Measurements from ENCODE around the gene PPP1R14B.

The PPP1R14B gene

DNA sequence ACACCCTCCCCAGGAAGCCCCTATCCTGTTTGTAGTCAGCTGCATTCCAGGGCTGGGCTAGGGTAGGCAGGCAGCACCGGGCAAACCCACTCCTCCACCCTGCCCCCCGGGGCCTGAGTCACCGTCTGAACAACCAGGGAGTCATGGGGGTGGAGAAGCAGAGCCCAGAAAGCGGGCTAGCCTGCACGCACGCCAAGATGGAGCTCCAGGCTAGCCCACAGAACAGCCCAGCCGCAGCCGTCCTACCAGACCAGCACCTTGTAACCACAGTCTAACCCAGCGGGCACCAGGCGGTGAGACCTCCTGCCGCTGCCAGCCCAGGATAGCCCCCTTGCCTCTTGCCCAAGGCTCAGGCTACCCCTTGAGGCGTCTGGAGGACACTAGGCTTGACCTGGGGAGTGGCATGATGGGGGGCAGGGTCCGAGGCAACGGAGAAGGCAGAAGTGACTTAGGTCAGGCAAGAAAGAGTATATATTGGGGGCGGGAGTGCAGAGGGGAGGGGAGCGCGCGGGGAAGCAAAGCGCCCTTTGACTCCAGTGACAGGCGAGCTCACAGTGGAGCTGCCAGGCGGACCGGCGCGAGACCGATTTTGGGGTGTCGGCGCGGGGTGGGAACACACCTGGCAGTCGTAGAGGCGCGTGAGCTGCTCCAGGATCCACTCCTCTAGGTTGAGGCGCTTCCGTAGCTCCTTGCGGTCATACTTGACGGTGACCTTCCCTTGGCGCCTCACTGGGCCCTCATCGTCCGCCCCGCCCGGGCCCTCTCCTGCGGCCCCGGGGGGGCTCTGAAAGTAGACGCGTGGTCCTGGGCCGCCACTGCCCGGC, 734 bp downstream of the PPP1R14B start:
- Histone ChIP-seq H3K27ac (ENCODE audit: low read depth in 2 of 2, low read length in 2 of 2) (peak overlapping the region; percentile 93), H3K4me1 (ENCODE audit: control insufficient read depth in 2 of 2, insufficient read depth in 2 of 2, low read length in 2 of 2) (peaks cover 36 to 41% of the 10 kb centered on the region in 2 donors), H3K4me3 (ENCODE audit: low read length in 2 of 2) (peak overlapping the region; percentile 91), H3K9ac (ENCODE audit: low read depth in 1 of 2, low read length in 2 of 2) (peak overlapping the region; percentile 84), H3K9me3 (ENCODE audit: control insufficient read depth in 2 of 2, low read length in 2 of 2) (no peaks in the 10 kb centered on the region), H3K36me3 (ENCODE audit: control insufficient read depth in 2 of 2, insufficient read depth in 2 of 2, low read length in 2 of 2) (peaks cover 7 to 8% of the 10 kb centered on the region in 2 donors), H3K27me3 (ENCODE audit: control insufficient read depth in 2 of 2, insufficient read depth in 2 of 2, low read length in 2 of 2) (no peaks in the 10 kb centered on the region)

DNA sequence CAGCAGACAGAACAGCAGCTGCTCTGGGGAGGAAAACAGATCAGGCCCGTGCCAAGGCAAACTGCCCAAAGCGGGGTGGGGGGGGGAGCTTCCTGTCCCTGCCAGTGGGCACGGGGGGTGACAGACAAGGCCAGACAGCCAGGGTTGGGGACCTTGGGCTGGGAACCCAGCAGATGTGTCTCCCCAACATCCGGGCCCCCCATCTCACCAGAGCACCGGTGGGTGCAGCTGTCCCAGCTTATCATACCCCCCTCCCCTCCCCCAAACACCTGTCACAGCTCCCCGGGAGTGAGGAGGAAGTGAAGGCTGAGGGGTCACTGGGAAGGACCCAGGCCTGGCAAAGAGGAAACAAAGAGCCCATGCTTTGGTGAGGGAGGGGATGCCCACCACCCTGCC, 1.3 kb downstream of the PPP1R14B start:
- Histone ChIP-seq H3K27ac (ENCODE audit: low read depth in 2 of 2, low read length in 2 of 2) (peak overlapping the region; percentile 93), H3K27me3 (ENCODE audit: control insufficient read depth in 2 of 2, insufficient read depth in 2 of 2, low read length in 2 of 2) (no peaks in the 10 kb centered on the region), H3K36me3 (ENCODE audit: control insufficient read depth in 2 of 2, insufficient read depth in 2 of 2, low read length in 2 of 2) (peaks cover 7 to 8% of the 10 kb centered on the region in 2 donors), H3K4me1 (ENCODE audit: control insufficient read depth in 2 of 2, insufficient read depth in 2 of 2, low read length in 2 of 2) (peaks cover 32 to 39% of the 10 kb centered on the region in 2 donors), H3K9ac (ENCODE audit: low read depth in 1 of 2, low read length in 2 of 2) (peak overlapping the region; percentile 84), H3K4me3 (ENCODE audit: low read length in 2 of 2) (peak overlapping the region; percentile 91), H3K9me3 (ENCODE audit: control insufficient read depth in 2 of 2, low read length in 2 of 2) (no peaks in the 10 kb centered on the region)

DNA sequence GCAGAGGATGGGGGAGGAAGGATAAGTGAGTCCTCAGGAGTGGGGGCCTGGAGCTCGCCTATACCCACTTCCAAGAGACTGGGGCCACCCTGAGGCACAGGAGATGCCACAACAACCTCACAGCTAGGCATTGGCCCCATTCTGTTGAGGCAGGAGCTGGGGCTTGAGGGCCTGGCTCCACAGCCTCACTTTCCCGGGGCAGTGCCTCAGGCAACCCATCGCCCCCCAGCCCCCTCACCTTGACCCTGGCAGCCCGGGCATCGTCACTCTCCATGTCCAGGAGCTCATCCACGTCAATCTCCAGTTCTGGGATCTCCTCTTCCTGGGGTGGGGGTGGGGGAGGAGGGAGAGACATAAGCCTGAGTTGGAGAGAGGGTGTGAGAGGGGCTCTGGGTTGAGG, 1.8 kb downstream of the PPP1R14B start:
- H3K27me3 ChIP-seq (ENCODE audit: control insufficient read depth in 2 of 2, insufficient read depth in 2 of 2, low read length in 2 of 2), result no peaks in the 10 kb centered on the region
- H3K4me1 ChIP-seq (ENCODE audit: control insufficient read depth in 2 of 2, insufficient read depth in 2 of 2, low read length in 2 of 2), result peaks cover 37 to 43% of the 10 kb centered on the region in 2 donors
- H3K9ac ChIP-seq (ENCODE audit: low read depth in 1 of 2, low read length in 2 of 2), result peak overlapping the region; percentile 84
- H3K9me3 ChIP-seq (ENCODE audit: control insufficient read depth in 2 of 2, low read length in 2 of 2), result no peaks in the 10 kb centered on the region
- peaks cover 7 to 8% of the 10 kb centered on the region in 2 donors for H3K36me3 ChIP-seq (ENCODE audit: control insufficient read depth in 2 of 2, insufficient read depth in 2 of 2, low read length in 2 of 2)
- peak overlapping the region; percentile 91 for H3K4me3 ChIP-seq (ENCODE audit: low read length in 2 of 2)
- H3K27ac ChIP-seq (ENCODE audit: low read depth in 2 of 2, low read length in 2 of 2), result peak overlapping the region; percentile 93

DNA sequence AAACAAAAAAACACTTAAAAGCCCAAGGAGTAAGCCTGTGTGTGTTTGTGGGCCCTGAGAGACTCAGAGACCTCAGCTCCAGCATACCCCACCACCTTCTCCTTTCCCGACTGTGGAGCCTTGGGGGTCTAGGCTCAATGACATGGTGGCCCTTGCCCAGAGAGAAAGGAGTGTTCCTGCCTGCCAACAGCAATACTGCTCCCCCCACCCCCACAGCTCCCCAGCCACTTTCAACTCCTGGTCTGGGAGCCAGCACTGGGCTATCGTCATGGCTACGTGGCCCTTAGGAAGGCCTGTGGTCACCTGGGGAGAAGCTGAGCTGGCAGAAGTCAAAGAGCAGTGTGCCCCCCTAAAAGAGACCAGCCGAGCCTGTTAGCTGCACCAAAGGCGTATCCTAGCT, 2.6 kb downstream of the PPP1R14B start:
- Histone ChIP-seq H3K9me3 (ENCODE audit: control insufficient read depth in 2 of 2, low read length in 2 of 2) (no peaks in the 10 kb centered on the region), H3K36me3 (ENCODE audit: control insufficient read depth in 2 of 2, insufficient read depth in 2 of 2, low read length in 2 of 2) (peaks cover 7 to 8% of the 10 kb centered on the region in 2 donors), H3K4me3 (ENCODE audit: low read length in 2 of 2) (no peak overlapping the region), H3K4me1 (ENCODE audit: control insufficient read depth in 2 of 2, insufficient read depth in 2 of 2, low read length in 2 of 2) (peaks cover 44 to 50% of the 10 kb centered on the region in 2 donors), H3K27ac (ENCODE audit: low read depth in 2 of 2, low read length in 2 of 2) (no peak overlapping the region), H3K9ac (ENCODE audit: low read depth in 1 of 2, low read length in 2 of 2) (no peak overlapping the region), H3K27me3 (ENCODE audit: control insufficient read depth in 2 of 2, insufficient read depth in 2 of 2, low read length in 2 of 2) (no peaks in the 10 kb centered on the region)

DNA sequence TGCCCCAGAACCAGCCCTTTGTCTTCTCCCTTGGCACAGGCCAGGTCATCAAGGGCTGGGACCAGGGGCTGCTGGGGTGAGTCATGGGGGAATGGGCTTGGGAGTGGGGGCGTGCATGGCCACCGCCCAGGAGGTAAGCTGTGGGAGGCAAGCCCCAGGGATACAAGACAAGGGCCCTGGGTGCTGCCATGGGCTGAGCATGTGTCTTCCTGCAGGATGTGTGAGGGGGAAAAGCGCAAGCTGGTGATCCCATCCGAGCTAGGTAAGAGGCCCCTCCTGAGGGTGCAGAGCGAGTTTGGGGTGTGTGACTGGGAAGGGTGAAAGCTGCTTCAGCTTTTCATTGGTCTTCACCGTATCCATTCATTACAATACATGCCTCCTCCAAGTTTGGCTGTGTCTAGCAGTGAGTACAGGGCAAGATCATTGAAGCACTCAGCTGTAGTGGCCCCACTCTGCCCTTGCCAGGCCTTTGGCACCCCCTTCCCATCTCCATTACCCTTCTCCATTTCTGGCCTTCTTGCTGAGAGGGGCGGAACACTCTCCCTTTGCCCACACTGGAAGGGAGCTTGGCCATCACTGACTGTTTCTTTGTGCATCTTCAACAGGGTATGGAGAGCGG, 3.4 kb downstream of the PPP1R14B start:
- Histone ChIP-seq H3K4me3 (ENCODE audit: low read length in 2 of 2) (peak overlapping the region; percentile 15 to 86), H3K27ac (ENCODE audit: low read depth in 2 of 2, low read length in 2 of 2) (peak overlapping the region; percentile 91 to 100), H3K27me3 (ENCODE audit: control insufficient read depth in 2 of 2, insufficient read depth in 2 of 2, low read length in 2 of 2) (no peaks in the 10 kb centered on the region), H3K4me1 (ENCODE audit: control insufficient read depth in 2 of 2, insufficient read depth in 2 of 2, low read length in 2 of 2) (peaks cover 52 to 57% of the 10 kb centered on the region in 2 donors), H3K36me3 (ENCODE audit: control insufficient read depth in 2 of 2, insufficient read depth in 2 of 2, low read length in 2 of 2) (peaks cover 7 to 8% of the 10 kb centered on the region in 2 donors), H3K9me3 (ENCODE audit: control insufficient read depth in 2 of 2, low read length in 2 of 2) (no peaks in the 10 kb centered on the region), H3K9ac (ENCODE audit: low read depth in 1 of 2, low read length in 2 of 2) (peak overlapping the region; percentile 63 to 96)

DNA sequence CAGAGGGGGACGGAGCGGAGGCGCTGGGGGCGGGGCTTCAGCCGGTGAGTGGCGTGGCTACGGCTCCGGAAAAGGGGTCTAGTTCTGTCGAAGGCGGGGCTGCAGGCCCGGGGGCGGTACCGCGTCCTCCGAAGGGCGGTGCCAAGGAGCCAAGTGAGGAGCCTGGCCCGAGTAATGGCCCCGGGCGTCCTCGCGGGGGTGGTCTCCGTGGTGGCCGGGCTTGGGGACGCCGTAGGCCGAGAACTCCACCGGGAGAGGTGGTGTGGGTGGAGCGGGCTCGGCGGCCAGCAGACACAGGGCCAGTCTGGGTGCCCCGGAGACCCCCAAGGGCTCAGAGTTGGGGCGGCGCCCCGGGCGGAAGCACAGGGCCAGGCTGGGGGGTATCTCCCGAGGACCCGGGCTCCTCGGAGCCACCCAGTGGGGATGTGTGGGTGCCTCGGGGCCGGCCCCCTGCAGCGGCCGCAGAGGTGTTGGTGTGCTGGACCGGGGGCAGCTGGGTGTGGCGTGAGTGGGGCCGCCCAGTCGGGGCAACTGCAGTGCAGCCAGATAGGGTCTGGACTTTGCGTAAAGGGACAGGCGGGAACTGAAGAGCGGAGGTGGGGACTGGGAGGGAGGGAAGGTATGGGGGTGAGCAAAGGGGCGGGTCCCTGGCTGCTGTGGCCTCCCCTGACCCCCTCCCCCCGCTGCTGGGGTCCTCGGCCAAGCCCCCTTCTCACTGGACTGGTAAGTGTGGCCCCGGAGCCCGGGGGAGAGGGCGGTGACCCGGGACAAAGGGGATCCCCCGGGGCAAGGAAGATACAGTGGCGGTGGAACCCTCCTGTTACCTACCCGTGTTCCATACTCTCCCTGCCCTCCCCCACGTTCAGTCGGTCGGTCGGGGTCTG, 5.0 kb downstream of the PPP1R14B start:
- peaks cover 56 to 61% of the 10 kb centered on the region in 2 donors for H3K4me1 ChIP-seq (ENCODE audit: control insufficient read depth in 2 of 2, insufficient read depth in 2 of 2, low read length in 2 of 2)
- H3K27me3 ChIP-seq (ENCODE audit: control insufficient read depth in 2 of 2, insufficient read depth in 2 of 2, low read length in 2 of 2), result no peaks in the 10 kb centered on the region
- no peaks in the 10 kb centered on the region for H3K9me3 ChIP-seq (ENCODE audit: control insufficient read depth in 2 of 2, low read length in 2 of 2)
- H3K4me3 ChIP-seq (ENCODE audit: low read length in 2 of 2), result peak overlapping the region; percentile 75 to 86
- peaks cover 8 to 12% of the 10 kb centered on the region in 2 donors for H3K36me3 ChIP-seq (ENCODE audit: control insufficient read depth in 2 of 2, insufficient read depth in 2 of 2, low read length in 2 of 2)
- peak overlapping the region; percentile 83 to 96 for H3K9ac ChIP-seq (ENCODE audit: low read depth in 1 of 2, low read length in 2 of 2)
- H3K27ac ChIP-seq (ENCODE audit: low read depth in 2 of 2, low read length in 2 of 2), result peak overlapping the region; percentile 91 to 100

DNA sequence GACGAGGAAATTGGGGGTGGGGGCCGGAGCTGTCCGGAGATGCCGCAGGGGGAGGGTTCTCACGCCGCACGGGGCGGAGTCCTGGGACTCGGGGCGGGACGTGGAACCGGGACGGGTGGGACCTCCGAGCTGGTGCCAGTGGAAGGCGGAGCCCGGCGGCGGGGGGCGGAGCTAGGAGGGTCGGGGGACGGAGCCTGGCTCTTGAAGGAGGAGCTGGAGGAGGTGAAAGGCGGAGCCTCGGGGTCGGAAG, 5.6 kb downstream of the PPP1R14B start:
- Histone ChIP-seq H3K4me3 (ENCODE audit: low read length in 2 of 2) (peak overlapping the region; percentile 83 to 86), H3K36me3 (ENCODE audit: control insufficient read depth in 2 of 2, insufficient read depth in 2 of 2, low read length in 2 of 2) (peaks cover 8 to 12% of the 10 kb centered on the region in 2 donors), H3K27ac (ENCODE audit: low read depth in 2 of 2, low read length in 2 of 2) (peak overlapping the region; percentile 100), H3K9me3 (ENCODE audit: control insufficient read depth in 2 of 2, low read length in 2 of 2) (no peaks in the 10 kb centered on the region), H3K27me3 (ENCODE audit: control insufficient read depth in 2 of 2, insufficient read depth in 2 of 2, low read length in 2 of 2) (no peaks in the 10 kb centered on the region), H3K9ac (ENCODE audit: low read depth in 1 of 2, low read length in 2 of 2) (peak overlapping the region; percentile 79 to 99), H3K4me1 (ENCODE audit: control insufficient read depth in 2 of 2, insufficient read depth in 2 of 2, low read length in 2 of 2) (peaks cover 57 to 61% of the 10 kb centered on the region in 2 donors)

DNA sequence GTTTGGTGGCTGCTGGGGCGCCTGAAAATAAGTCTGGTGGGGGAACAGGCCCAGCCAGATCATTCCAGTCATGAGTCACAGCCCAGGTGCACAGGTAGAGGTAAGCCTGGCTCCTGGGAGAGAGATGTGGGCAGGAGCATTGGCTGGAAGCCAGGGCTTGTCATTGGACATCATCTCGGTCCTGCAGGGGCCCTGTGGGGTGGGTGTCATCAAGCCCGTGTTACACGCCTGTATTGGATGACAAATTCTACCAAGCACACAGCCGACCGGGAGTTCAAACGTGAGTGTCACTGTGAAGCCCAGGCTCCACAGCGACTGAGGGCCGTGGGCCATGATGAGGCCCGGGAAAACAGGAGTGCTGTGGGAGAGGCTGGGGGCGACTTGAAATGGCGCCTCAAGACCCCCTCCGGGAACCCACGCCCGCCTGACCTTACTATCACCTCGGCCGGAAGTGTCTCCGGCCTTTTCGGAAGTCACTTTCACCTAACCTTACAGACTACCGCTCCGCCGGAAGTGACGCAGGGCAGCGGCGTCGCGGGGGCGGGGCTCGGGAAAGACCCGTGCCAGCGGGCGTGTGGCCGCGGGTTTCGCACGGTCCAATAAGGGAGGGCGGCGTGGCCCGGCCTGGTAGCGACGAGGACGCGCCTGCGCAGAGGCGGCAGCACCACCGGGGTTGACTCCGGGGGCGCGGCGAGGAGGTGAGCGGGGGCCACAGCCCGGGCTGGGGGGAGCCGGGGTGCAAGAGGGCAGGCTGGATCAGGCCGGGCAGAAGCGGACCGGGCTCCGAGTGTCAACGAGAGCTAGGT, 6.1 kb downstream of the PPP1R14B start, which contains the start of gene FKBP2:
Gene FKBP2, plus strand, starts transcription at position 661 of the 806 bp plus-strand sequence. CDS start 1,293 bp downstream, outside the sequence.
- Histone ChIP-seq H3K27me3 (ENCODE audit: control insufficient read depth in 2 of 2, insufficient read depth in 2 of 2, low read length in 2 of 2) (no peaks in the 10 kb centered on the region), H3K36me3 (ENCODE audit: control insufficient read depth in 2 of 2, insufficient read depth in 2 of 2, low read length in 2 of 2) (peaks cover 8 to 12% of the 10 kb centered on the region in 2 donors), H3K4me3 (ENCODE audit: low read length in 2 of 2) (peak within 1 kb of the TSS; percentile 83 to 86), H3K27ac (ENCODE audit: low read depth in 2 of 2, low read length in 2 of 2) (peak within 1 kb of the TSS; percentile 100), H3K9ac (ENCODE audit: low read depth in 1 of 2, low read length in 2 of 2) (peak within 1 kb of the TSS; percentile 94 to 99), H3K4me1 (ENCODE audit: control insufficient read depth in 2 of 2, insufficient read depth in 2 of 2, low read length in 2 of 2) (peaks cover 58 to 60% of the 10 kb centered on the region in 2 donors), H3K9me3 (ENCODE audit: control insufficient read depth in 2 of 2, low read length in 2 of 2) (no peaks in the 10 kb centered on the region)

DNA sequence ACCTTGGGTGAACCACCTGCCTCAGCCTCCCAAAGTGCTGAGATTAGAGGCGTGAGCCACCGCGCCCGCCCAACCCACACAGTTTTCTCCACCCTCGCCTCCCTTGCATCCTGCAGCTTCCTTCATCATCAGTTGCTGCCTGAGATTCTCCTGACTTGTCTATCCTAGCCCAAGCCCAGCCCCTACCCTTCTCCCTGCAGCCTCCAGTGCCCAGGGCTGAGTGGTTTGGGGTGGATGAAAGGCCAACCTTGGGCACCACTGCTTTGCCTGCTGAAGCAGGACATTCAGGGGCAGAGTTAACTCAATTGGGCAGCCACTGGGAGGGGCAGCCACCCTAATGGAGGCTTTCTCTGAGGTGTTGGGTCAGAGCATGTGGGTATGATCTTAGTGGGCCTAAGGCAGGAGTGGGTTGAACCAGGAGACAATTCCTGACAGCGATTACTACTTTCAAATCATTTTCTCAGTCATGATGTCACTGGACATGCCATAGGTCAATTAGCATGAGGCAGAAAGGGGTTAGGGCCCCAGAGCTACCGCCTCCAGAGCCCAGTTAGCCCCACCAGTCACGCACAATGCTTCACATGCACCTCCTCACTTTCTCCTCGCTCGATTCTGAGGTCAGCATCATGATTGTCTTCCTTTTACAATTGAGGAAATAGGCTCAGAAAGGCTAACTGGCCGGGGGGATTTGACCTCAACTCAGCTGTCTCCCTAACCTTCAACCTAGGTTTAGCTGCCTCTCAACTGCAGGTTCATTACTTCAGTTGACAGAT, 6.9 kb downstream of the PPP1R14B start:
- Histone ChIP-seq H3K27ac (ENCODE audit: low read depth in 2 of 2, low read length in 2 of 2) (peak overlapping the region; percentile 100), H3K4me1 (ENCODE audit: control insufficient read depth in 2 of 2, insufficient read depth in 2 of 2, low read length in 2 of 2) (peaks cover 58 to 60% of the 10 kb centered on the region in 2 donors), H3K36me3 (ENCODE audit: control insufficient read depth in 2 of 2, insufficient read depth in 2 of 2, low read length in 2 of 2) (peaks cover 8 to 12% of the 10 kb centered on the region in 2 donors), H3K4me3 (ENCODE audit: low read length in 2 of 2) (peak overlapping the region; percentile 79 to 83), H3K9ac (ENCODE audit: low read depth in 1 of 2, low read length in 2 of 2) (peak overlapping the region; percentile 94 to 99), H3K9me3 (ENCODE audit: control insufficient read depth in 2 of 2, low read length in 2 of 2) (no peaks in the 10 kb centered on the region), H3K27me3 (ENCODE audit: control insufficient read depth in 2 of 2, insufficient read depth in 2 of 2, low read length in 2 of 2) (no peaks in the 10 kb centered on the region)
